CD4-positive, alpha-beta T cell treated with Interleukin-4 for 4 hours (primary cell): ENCODE results near the gene CAPG.

Experiments used
- DNase-seq: peaks from one replicate; pipeline ENCODE4 v3.0.0-alpha.2; 2020

CAPG gene

GRCh38 chr2:85354286-85355072, 55.7 kb downstream of the CAPG start, which contains the start of the genes ELMOD3 and RETSAT:
TSS of gene ELMOD3 (plus strand) at chr2:85354769. CDS start at chr2:85357199, 2,430 bp downstream.
TSS of gene RETSAT (minus strand) at chr2:85354528. CDS start at chr2:85354507, 21 bp downstream.
- peak; percentile 99 for DNase-seq

- peak; percentile 10 for DNase-seq
Measured at GRCh38 chr2:85353876-85354285, 56.3 kb downstream of the CAPG start.

- no peak for DNase-seq
Measured at GRCh38 chr2:85347599-85347998, 62.6 kb downstream of the CAPG start.
